Upper lobe of right lung (tissue), 1 donor: ENCODE measurements around the gene MAN1C1. TPM values are rescaled to one million over a fixed set of nuclear protein-coding genes. Genes with fewer than 3 reads are reported as not detected.
A peak's percentile ranks its signal among the peaks of the same experiment; 100 is the strongest.

Source experiments
- ATAC-seq: fragments of 200-7000 bp; cut with Tn5 transposase; one replicate; pipeline ENCODE4 v1.9.1; 2020; ENCODE audit warnings: mild to moderate bottlenecking, moderate library complexity
- DNase-seq: peaks from one replicate; pipeline ENCODE4 v3.0.0-alpha.2; 2020
- H3K27ac ChIP-seq: fragments of 200-600 bp; one replicate; pipeline ENCODE4 v1.8.0; 2022
- H3K27me3 ChIP-seq: fragments of 200-600 bp; one replicate; pipeline ENCODE4 v1.8.0; 2022; ENCODE audit warnings: mild to moderate bottlenecking
- H3K36me3 ChIP-seq: fragments of 200-600 bp; one replicate; pipeline ENCODE4 v1.8.0; 2022
- H3K4me1 ChIP-seq: fragments of 200-600 bp; one replicate; pipeline ENCODE4 v1.8.0; 2022
- H3K4me3 ChIP-seq: fragments of 200-600 bp; one replicate; pipeline ENCODE4 v1.8.0; 2022; ENCODE audit warnings: mild to moderate bottlenecking
- H3K9me3 ChIP-seq: fragments of 200-600 bp; one replicate; pipeline ENCODE4 v1.8.0; 2022
- intact Hi-C: fragments of 100-400 bp; cut with DNase I; formaldehyde crosslinking; loops from one replicate; pipeline ENCODE4 v1.11.0; 2022
- total RNA-seq: library from RNA; stranded (reverse); fragmentation: NEBNext Ultra II Directional; extraction: Animal tissue kit (Norgen Biotek cat#: 25700); gene quantifications from one replicate; pipeline ENCODE4 v1.2.1, GENCODE V29; 2021
- TF ChIP-seq, protein P1 (sequence below): fragments of 200-600 bp; IDR thresholded peaks from one replicate; pipeline ENCODE4 v1.8.0; 2022; ENCODE audit warnings: antibody characterized with exemption
- donor health status: DM: no; HTN: yes; CAD: no; lungs with severe emphysema.

Gene MAN1C1
- total RNA-seq, 1 donor from 2014 or later, result 19.7 TPM

DNA sequence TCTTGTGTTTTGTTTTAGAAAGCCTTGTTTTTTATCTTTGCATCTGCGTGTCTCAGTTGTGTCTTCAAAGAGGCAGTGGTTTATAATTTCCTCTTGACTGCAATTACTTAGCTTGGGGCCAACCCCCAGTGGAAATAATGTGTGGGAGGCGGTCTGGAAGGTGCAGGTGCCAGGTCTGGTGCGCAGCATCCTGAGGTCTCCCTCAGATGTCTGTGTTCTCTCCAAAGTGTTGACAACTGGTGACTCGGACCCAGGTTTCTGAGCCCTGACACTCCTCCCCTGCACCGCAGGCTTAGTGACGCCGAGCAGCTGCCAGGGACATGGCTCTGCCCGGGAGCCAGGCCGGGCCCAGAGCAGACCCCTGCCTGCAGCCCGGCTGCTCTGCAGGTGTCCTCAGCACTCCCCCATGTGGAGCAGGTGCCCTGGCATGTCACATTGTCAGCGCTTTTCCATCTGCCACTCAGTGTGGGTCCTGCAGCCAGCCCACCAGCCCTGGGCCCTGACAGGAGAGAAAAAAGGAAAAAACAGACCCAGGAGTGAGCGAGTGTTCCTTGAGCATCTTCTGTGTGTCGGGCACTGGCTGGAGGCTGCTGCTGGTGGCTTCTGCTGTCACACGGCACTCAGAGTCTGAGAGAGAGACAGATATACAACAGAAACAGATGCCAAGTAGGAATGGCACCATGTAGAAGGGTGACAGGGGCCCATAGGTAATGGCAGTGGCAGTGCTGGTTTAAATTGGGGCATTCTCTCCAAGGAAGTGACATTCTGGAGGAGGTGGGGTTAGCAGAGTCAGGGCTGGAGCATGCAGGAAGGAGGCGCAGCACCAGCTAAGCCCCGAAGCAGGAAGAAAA is 158.6 kb downstream of the MAN1C1 start:
- intact Hi-C loops, result no loop called here
- no peak for DNase-seq
- peaks cover 21% of the 10 kb centered on the region for H3K4me1 ChIP-seq
- H3K36me3 ChIP-seq, result peaks cover 11% of the 10 kb centered on the region
- TF ChIP-seq, protein P1, sequence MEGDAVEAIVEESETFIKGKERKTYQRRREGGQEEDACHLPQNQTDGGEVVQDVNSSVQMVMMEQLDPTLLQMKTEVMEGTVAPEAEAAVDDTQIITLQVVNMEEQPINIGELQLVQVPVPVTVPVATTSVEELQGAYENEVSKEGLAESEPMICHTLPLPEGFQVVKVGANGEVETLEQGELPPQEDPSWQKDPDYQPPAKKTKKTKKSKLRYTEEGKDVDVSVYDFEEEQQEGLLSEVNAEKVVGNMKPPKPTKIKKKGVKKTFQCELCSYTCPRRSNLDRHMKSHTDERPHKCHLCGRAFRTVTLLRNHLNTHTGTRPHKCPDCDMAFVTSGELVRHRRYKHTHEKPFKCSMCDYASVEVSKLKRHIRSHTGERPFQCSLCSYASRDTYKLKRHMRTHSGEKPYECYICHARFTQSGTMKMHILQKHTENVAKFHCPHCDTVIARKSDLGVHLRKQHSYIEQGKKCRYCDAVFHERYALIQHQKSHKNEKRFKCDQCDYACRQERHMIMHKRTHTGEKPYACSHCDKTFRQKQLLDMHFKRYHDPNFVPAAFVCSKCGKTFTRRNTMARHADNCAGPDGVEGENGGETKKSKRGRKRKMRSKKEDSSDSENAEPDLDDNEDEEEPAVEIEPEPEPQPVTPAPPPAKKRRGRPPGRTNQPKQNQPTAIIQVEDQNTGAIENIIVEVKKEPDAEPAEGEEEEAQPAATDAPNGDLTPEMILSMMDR, result no peak
- peak; percentile 7 for ATAC-seq
- H3K27ac ChIP-seq, result no peak overlapping the region
- no peaks in the 10 kb centered on the region for H3K27me3 ChIP-seq
- no peak overlapping the region for H3K4me3 ChIP-seq
- H3K9me3 ChIP-seq, result no peaks in the 10 kb centered on the region

DNA sequence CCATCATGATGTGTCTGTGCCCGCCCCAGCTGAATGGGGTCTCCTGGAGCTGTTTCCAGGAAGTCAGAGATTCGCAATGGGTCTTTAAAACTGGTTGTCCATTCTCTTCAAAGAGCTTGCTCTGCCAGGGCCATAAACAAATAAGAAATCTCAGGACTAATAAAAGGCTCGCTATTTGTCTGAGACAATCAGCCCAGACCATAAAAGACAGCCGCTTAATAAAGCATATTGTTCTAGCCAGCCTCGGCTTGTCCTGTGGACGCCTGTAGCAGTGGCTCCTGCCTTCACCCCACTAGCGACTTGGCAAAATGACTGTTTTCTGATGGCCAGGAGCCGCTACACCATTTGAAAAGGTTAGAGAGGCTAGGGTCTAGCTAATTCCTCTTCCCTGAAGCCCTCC is 162.8 kb downstream of the MAN1C1 start:
- intact Hi-C loops, result no loop called here
- TF ChIP-seq, protein P1, result no peak
- H3K4me3 ChIP-seq, result no peak overlapping the region
- H3K36me3 ChIP-seq, result peaks cover 19% of the 10 kb centered on the region
- DNase-seq (no peak), ATAC-seq (no peak)
- no peaks in the 10 kb centered on the region for H3K27me3 ChIP-seq
- H3K27ac ChIP-seq, result no peak overlapping the region
- no peaks in the 10 kb centered on the region for H3K9me3 ChIP-seq
- H3K4me1 ChIP-seq, result peaks cover 6% of the 10 kb centered on the region

DNA sequence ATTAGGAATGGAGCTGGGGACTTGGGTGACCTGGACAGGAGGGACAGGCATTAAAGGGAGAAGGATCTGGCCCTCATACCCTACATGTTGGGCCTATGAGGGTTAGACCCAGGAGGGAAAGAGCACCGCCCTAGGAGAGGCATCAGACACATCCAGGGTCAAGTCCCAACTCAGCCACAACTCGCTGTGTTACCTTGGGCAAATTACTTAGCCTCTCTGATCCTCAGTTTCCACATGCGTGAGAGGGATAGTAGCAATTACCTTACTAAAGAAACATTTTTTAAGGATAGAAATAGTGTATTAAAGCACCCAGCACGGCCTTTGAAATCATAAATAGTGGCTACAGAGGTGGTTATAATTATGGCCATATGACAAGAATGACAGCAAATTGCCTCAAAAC is 163.3 kb downstream of the MAN1C1 start:
- TF ChIP-seq, protein P1, result no peak
- Histone ChIP-seq H3K4me3 (no peak overlapping the region), H3K27ac (no peak overlapping the region), H3K9me3 (no peaks in the 10 kb centered on the region), H3K27me3 (no peaks in the 10 kb centered on the region), H3K4me1 (peaks cover 6% of the 10 kb centered on the region), H3K36me3 (peaks cover 23% of the 10 kb centered on the region)
- intact Hi-C loops, result no loop called here
- ATAC-seq (no peak), DNase-seq (no peak)

DNA sequence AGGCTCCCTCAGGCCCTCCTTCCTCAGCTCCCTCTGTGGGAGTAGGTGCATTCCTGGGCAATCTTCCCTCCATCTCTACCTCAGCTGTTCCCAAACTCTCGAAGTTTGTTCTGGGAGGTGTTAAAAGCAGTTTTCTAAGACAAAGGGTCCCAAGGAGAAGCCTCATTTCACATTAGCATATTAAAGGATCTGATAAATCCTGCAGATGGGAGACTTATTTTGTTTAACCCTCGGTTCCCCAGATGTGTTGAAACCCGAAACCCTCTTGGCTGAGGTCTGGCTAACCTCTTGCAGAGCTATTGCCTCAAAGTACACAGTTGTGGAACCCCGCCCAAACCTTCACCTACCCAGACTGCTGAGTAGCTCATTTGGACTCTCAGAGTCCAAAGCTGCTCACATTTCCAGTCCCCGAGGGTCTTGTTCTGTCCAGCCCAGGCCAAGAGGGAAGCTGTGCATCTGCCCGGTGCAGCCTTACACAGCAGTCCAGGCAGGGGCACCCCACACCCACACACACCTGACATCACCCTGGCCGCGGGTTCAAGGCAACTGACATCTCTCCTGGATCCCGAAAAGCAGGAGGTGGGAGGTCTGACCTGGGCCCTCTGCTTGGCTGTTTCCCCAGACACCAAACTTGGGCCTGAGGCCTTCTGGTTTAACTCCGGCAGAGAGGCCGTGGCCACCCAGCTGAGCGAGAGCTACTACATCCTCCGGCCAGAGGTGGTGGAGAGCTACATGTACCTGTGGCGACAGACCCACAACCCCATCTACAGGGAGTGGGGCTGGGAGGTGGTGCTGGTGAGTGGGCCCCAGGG is 163.9 kb downstream of the MAN1C1 start:
- H3K27ac ChIP-seq, result no peak overlapping the region
- DNase-seq (no peak), ATAC-seq (no peak)
- peaks cover 6% of the 10 kb centered on the region for H3K4me1 ChIP-seq
- H3K9me3 ChIP-seq, result no peaks in the 10 kb centered on the region
- H3K36me3 ChIP-seq, result peaks cover 23% of the 10 kb centered on the region
- TF ChIP-seq, protein P1, result no peak
- no peaks in the 10 kb centered on the region for H3K27me3 ChIP-seq
- intact Hi-C loops, result no loop called here
- H3K4me3 ChIP-seq, result no peak overlapping the region

DNA sequence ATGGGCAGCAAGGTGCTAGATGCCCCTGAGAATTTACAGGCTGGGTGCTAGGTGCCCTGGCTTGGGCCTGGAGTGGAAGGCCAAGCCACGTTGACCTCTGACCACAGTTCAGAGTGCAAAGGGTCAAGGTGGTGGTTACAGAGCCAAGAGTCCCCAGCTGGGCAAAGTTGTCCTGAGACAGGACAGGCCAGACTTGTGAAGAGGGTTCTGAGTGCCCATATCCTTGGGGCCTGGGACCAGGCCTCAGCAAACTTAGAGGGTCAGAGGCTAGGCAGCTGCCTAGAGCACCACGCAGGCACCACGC is 164.5 kb downstream of the MAN1C1 start:
- no peaks in the 10 kb centered on the region for H3K9me3 ChIP-seq
- H3K36me3 ChIP-seq, result peaks cover 23% of the 10 kb centered on the region
- DNase-seq, result no peak
- TF ChIP-seq, protein P1, result no peak
- ATAC-seq, result no peak
- H3K27ac ChIP-seq, result no peak overlapping the region
- intact Hi-C loops, result no loop called here
- H3K4me3 ChIP-seq, result no peak overlapping the region
- H3K4me1 ChIP-seq, result peaks cover 4% of the 10 kb centered on the region
- H3K27me3 ChIP-seq, result no peaks in the 10 kb centered on the region
